Caco-2 (cell line): ENCODE data around the gene SGCA. TPM values are rescaled to one million over a fixed set of nuclear protein-coding genes. Genes with fewer than 3 reads are reported as not detected.
A peak's percentile ranks its signal among the peaks of the same experiment; 100 is the strongest.

Experiments used
- BruUV-seq: library from RNA; stranded (reverse); fragments of 400-500 nt; replicated peaks from 2 replicates; lab custom pipeline; 2021; lab: Mats Ljungman, UMichigan
- CTCF ChIA-PET: fragments of 300-600 bp; sonication (Branson Sonifier 250); formaldehyde crosslinking; loops from one replicate; lab custom pipeline; 2022; ENCODE audit warnings: antibody characterized with exemption; lab: Charles Lee
- POLR2A ChIA-PET: fragments of 300-600 bp; sonication (Branson Sonifier 250); formaldehyde crosslinking; loops from one replicate; lab custom pipeline; 2022; ENCODE audit warnings: antibody characterized with exemption; lab: Charles Lee
- DNase-seq, 2 experiments: peaks; one replicate each; pipeline versions ENCODE4 v3.0.0 to v3.0.0-alpha.2; 2020 to 2022
- H3K27me3 ChIP-seq: replicated peaks from 2 replicates; pipeline ENCODE4 v1.6.0; 2011; ENCODE audit warnings: low read length; ENCODE audit not compliant: control insufficient read depth, insufficient read depth
- H3K36me3 ChIP-seq: 2 replicates; pipeline ENCODE4 v1.5.1; 2011; ENCODE audit warnings: low read length; ENCODE audit not compliant: control insufficient read depth, insufficient read depth
- H3K4me1 ChIP-seq: fragments of 250-450 bp; sonication (Bioruptor Pico); 2 replicates; pipeline ENCODE4 v1.5.1; 2020; ENCODE audit warnings: mild to moderate bottlenecking
- H3K4me3 ChIP-seq: 2 replicates; pipeline ENCODE4 v1.5.1; 2011; ENCODE audit warnings: low read depth, mild to moderate bottlenecking, control low read depth, low read length
- H3K9me3 ChIP-seq: fragments of 250-450 bp; sonication (Bioruptor Pico); 2 replicates; pipeline ENCODE4 v1.5.1; 2020; ENCODE audit warnings: mild to moderate bottlenecking, moderate library complexity
- H3K27ac Mint-ChIP-seq: one replicate; pipeline ENCODE4 v1.8.0; 2022; ENCODE audit warnings: mixed read lengths; ENCODE audit not compliant: unreplicated experiment
- H3K27me3 Mint-ChIP-seq: one replicate; pipeline ENCODE4 v1.8.0; 2022; ENCODE audit warnings: mixed read lengths; ENCODE audit not compliant: insufficient read depth, unreplicated experiment
- H3K36me3 Mint-ChIP-seq: one replicate; pipeline ENCODE4 v1.8.0; 2022; ENCODE audit warnings: mild to moderate bottlenecking, mixed read lengths; ENCODE audit not compliant: insufficient read depth, unreplicated experiment
- H3K4me1 Mint-ChIP-seq: one replicate; pipeline ENCODE4 v1.8.0; 2022; ENCODE audit warnings: low read depth, mixed read lengths; ENCODE audit not compliant: unreplicated experiment
- H3K4me3 Mint-ChIP-seq: one replicate; pipeline ENCODE4 v1.8.0; 2022; ENCODE audit warnings: mild to moderate bottlenecking, moderate library complexity, mixed read lengths; ENCODE audit not compliant: unreplicated experiment
- H3K9me3 Mint-ChIP-seq: one replicate; pipeline ENCODE4 v1.8.0; 2022; ENCODE audit warnings: mixed read lengths; ENCODE audit not compliant: unreplicated experiment
- CTCF ChIP-seq, 2 experiments: fragments of 200-600 bp in 1 of 2; IDR thresholded peaks; 1 replicate in 1 of 2; 2 replicates in 1 of 2; pipeline versions ENCODE4 v1.5.1 to v1.8.0; 2011 to 2022; ENCODE audit warnings: antibody characterized with exemption in 1 of 2, control low read depth in 1 of 2, inconsistent platforms in 1 of 2, low read depth in 1 of 2, low read length in 1 of 2, mild to moderate bottlenecking in 1 of 2, moderate library complexity in 1 of 2; ENCODE audit not compliant: insufficient read depth in 1 of 2, severe bottlenecking in 1 of 2, unreplicated experiment in 1 of 2
- intact Hi-C: fragments of 100-400 bp; cut with micrococcal nuclease; formaldehyde crosslinking; loops from one replicate; pipeline ENCODE4 v1.10.0; 2022; ENCODE audit not compliant: unreplicated experiment
- total RNA-seq: library from RNA; stranded (reverse); gene quantifications from 2 replicates; pipeline ENCODE4 v1.2.3, GENCODE V29; 2022

The SGCA gene
- total RNA-seq, 1 experiment from 2014 or later: not detected

GRCh38 chr17:50139950-50140885 lies 25.6 kb upstream of the SGCA start:
- H3K27ac Mint-ChIP-seq: no peak overlapping the region
- H3K9me3 Mint-ChIP-seq: no peaks in the 10 kb centered on the region
- H3K4me3 Mint-ChIP-seq: no peak overlapping the region
- TF ChIP-seq CTCF (IDR thresholded peaks at IDR 0.05; ENCODE audit: insufficient read depth in 1 of 2, low read depth in 1 of 2, low read length in 1 of 2, severe bottlenecking in 1 of 2, unreplicated experiment in 1 of 2): peak; percentile 99 to 100
- H3K36me3 ChIP-seq: peaks cover 41% of the 10 kb centered on the region
- no peak overlapping the region for H3K4me3 ChIP-seq
- H3K36me3 Mint-ChIP-seq: peaks cover 68% of the 10 kb centered on the region
- H3K9me3 ChIP-seq: no peaks in the 10 kb centered on the region
- POLR2A ChIA-PET: no interaction called here
- H3K27me3 ChIP-seq: no peaks in the 10 kb centered on the region
- CTCF ChIA-PET: interaction anchor here (0.6 to 3.9 kb wide), 11 partner anchors 8 to 280 kb away, joined by 3 to 11 read pairs (median 4); no protein-coding TSS in a partner anchor
- H3K27me3 Mint-ChIP-seq: no peaks in the 10 kb centered on the region
- H3K4me1 ChIP-seq: no peaks in the 10 kb centered on the region
- H3K4me1 Mint-ChIP-seq: peaks cover 4% of the 10 kb centered on the region
- intact Hi-C loops: loop anchor here (1.0 to 2.0 kb wide), 4 partner anchors 8 to 259 kb away; no protein-coding TSS in a partner anchor
- BruUV-seq: no TSS peak
- DNase-seq: peak; percentile 89 to 93

GRCh38 chr17:50141026-50141744 lies 24.6 kb upstream of the SGCA start:
- no peaks in the 10 kb centered on the region for H3K9me3 ChIP-seq
- H3K36me3 ChIP-seq: peaks cover 42% of the 10 kb centered on the region
- BruUV-seq: no TSS peak
- Mint-ChIP-seq H3K27ac (no peak overlapping the region), H3K4me3 (no peak overlapping the region), H3K27me3 (no peaks in the 10 kb centered on the region), H3K9me3 (no peaks in the 10 kb centered on the region), H3K36me3 (peaks cover 59% of the 10 kb centered on the region), H3K4me1 (peaks cover 4% of the 10 kb centered on the region)
- no peak overlapping the region for H3K4me3 ChIP-seq
- H3K4me1 ChIP-seq: 0 out of 2 replicates have a peak, but pooled peaks cover under 1% of the 10 kb centered on the region
- DNase-seq: no peak
- POLR2A ChIA-PET: no interaction called here
- no peaks in the 10 kb centered on the region for H3K27me3 ChIP-seq
- CTCF ChIA-PET: interaction anchor here (0.6 to 3.9 kb wide), 8 partner anchors 10 to 579 kb away, joined by 3 to 11 read pairs (median 4); no protein-coding TSS in a partner anchor
- intact Hi-C loops: loop anchor here (2.0 kb wide), 2 partner anchors 188 to 260 kb away; no protein-coding TSS in a partner anchor
- TF ChIP-seq CTCF (IDR thresholded peaks at IDR 0.05; ENCODE audit: insufficient read depth in 1 of 2, low read depth in 1 of 2, low read length in 1 of 2, severe bottlenecking in 1 of 2, unreplicated experiment in 1 of 2): no peak

GRCh38 chr17:50141745-50142110 lies 24.1 kb upstream of the SGCA start:
- CTCF ChIA-PET: interaction anchor here (0.6 to 3.9 kb wide), 5 partner anchors 10 to 580 kb away, joined by 4 to 11 read pairs (median 6); no protein-coding TSS in a partner anchor
- no peak overlapping the region for H3K27ac Mint-ChIP-seq

More at GRCh38 chr17:50141745-50142110, 24.1 kb upstream of the SGCA start:
- Histone ChIP-seq H3K36me3 (peaks cover 40% of the 10 kb centered on the region), H3K4me1 (peaks cover 6% of the 10 kb centered on the region; the same call in 1 of the 2 replicates), H3K4me3 (no peak overlapping the region), H3K27me3 (no peaks in the 10 kb centered on the region), H3K9me3 (no peaks in the 10 kb centered on the region)
- no peak for TF ChIP-seq CTCF (IDR thresholded peaks at IDR 0.05; ENCODE audit: insufficient read depth in 1 of 2, low read depth in 1 of 2, low read length in 1 of 2, severe bottlenecking in 1 of 2, unreplicated experiment in 1 of 2)
- intact Hi-C loops: loop anchor here (2.0 kb wide), 2 partner anchors 189 to 261 kb away; no protein-coding TSS in a partner anchor
- Mint-ChIP-seq H3K9me3 (no peaks in the 10 kb centered on the region), H3K4me1 (peaks cover 3% of the 10 kb centered on the region), H3K36me3 (peaks cover 54% of the 10 kb centered on the region), H3K27me3 (no peaks in the 10 kb centered on the region), H3K4me3 (no peak overlapping the region)
- no TSS peak for BruUV-seq
- POLR2A ChIA-PET: no interaction called here
- no peak for DNase-seq
